GM23338 (cell line): Measurements from ENCODE around the gene GRAMD2B. TPM values are rescaled to one million over a fixed set of nuclear protein-coding genes. Genes with fewer than 3 reads are reported as not detected.

ENCODE experiments used
- ATAC-seq: fragments of 200-7000 bp; cut with Tn5 transposase; 3 replicates; pipeline ENCODE4 v1.9.1; 2020
- DNase-seq: peaks from one replicate; pipeline ENCODE4 v3.0.0-alpha.2; 2015; ENCODE audit warnings: low spot score
- H2AFZ ChIP-seq: fragments of 200-600 bp; sonication (generic); 2 replicates; pipeline ENCODE4 v1.8.0; 2016; ENCODE audit warnings: antibody characterized with exemption, mild to moderate bottlenecking, moderate library complexity
- H3F3A ChIP-seq: fragments of 200-600 bp; sonication (generic); replicated peaks from 2 replicates; pipeline ENCODE4 v1.8.0; 2017; ENCODE audit warnings: antibody characterized with exemption, mixed run types, low read depth
- H3K27ac ChIP-seq: fragments of 200-600 bp; sonication (generic); 2 replicates; pipeline ENCODE4 v1.6.1; 2016; ENCODE audit warnings: low read depth
- H3K27me3 ChIP-seq: fragments of 200-600 bp; sonication (generic); 2 replicates; pipeline ENCODE4 v1.8.0; 2016; ENCODE audit warnings: mild to moderate bottlenecking, mixed run types, moderate library complexity; ENCODE audit not compliant: insufficient read depth
- H3K36me3 ChIP-seq: fragments of 200-600 bp; sonication (generic); 2 replicates; pipeline ENCODE4 v1.8.0; 2016; ENCODE audit warnings: mild to moderate bottlenecking; ENCODE audit not compliant: insufficient read depth
- H3K4me1 ChIP-seq: fragments of 200-600 bp; sonication (generic); 2 replicates; pipeline ENCODE4 v1.8.0; 2016; ENCODE audit warnings: mild to moderate bottlenecking, moderate library complexity; ENCODE audit not compliant: insufficient read depth
- H3K4me2 ChIP-seq: fragments of 200-600 bp; sonication (generic); 2 replicates; pipeline ENCODE4 v1.7.1; 2017; ENCODE audit warnings: mixed run types
- H3K4me3 ChIP-seq: fragments of 200-600 bp; sonication (generic); 2 replicates; pipeline ENCODE4 v1.6.1; 2016; ENCODE audit warnings: mixed run types
- H3K79me2 ChIP-seq: fragments of 200-600 bp; sonication (generic); replicated peaks from 2 replicates; pipeline ENCODE4 v1.8.0; 2017; ENCODE audit warnings: mild to moderate bottlenecking; ENCODE audit not compliant: insufficient read depth
- H3K9me2 ChIP-seq: fragments of 200-600 bp; sonication (generic); 2 replicates; pipeline ENCODE4 v1.8.0; 2017; ENCODE audit not compliant: insufficient read depth
- H4K20me1 ChIP-seq: fragments of 200-600 bp; sonication (generic); replicated peaks from 2 replicates; pipeline ENCODE4 v1.8.0; 2017; ENCODE audit warnings: mild to moderate bottlenecking; ENCODE audit not compliant: insufficient read depth
- H3K27ac Mint-ChIP-seq: 2 replicates; pipeline ENCODE4 v1.8.0; 2020; ENCODE audit warnings: inconsistent platforms, mild to moderate bottlenecking, moderate library complexity, mixed read lengths
- H3K27me3 Mint-ChIP-seq: 3 replicates; pipeline ENCODE4 v1.8.0; 2022; ENCODE audit warnings: low read depth, mild to moderate bottlenecking, moderate library complexity, mixed read lengths, inconsistent platforms; ENCODE audit not compliant: insufficient read depth, poor library complexity
- H3K36me3 Mint-ChIP-seq: 3 replicates; pipeline ENCODE4 v1.8.0; 2021; ENCODE audit warnings: low read depth, mild to moderate bottlenecking, inconsistent platforms, moderate library complexity, mixed read lengths
- H3K4me1 Mint-ChIP-seq: 3 replicates; pipeline ENCODE4 v1.8.0; 2020; ENCODE audit warnings: mild to moderate bottlenecking, inconsistent platforms, mixed read lengths
- H3K4me3 Mint-ChIP-seq: 3 replicates; pipeline ENCODE4 v1.8.0; 2021; ENCODE audit warnings: moderate library complexity, mild to moderate bottlenecking, inconsistent platforms, mixed read lengths
- H3K9me3 Mint-ChIP-seq: 3 replicates; pipeline ENCODE4 v1.8.0; 2020; ENCODE audit warnings: moderate library complexity, mild to moderate bottlenecking, inconsistent platforms, mixed read lengths
- CREB1 ChIP-seq: fragments of 250-450 bp; sonication (Bioruptor Pico); IDR thresholded peaks from 2 replicates; pipeline ENCODE4 v1.5.0; 2020; ENCODE audit warnings: low read depth, mild to moderate bottlenecking, moderate library complexity
- CTCF ChIP-seq, 2 experiments: fragments of 200-600 bp in 1 of 2; sonication (generic) in 1 of 2; conservative IDR thresholded peaks; 2 replicates each; pipeline versions ENCODE4 v1.5.1 to v1.6.1; 2016 to 2017; ENCODE audit warnings: antibody characterized with exemption in 2 of 2, low read depth in 2 of 2, mild to moderate bottlenecking in 2 of 2, moderate library complexity in 1 of 2
- ETS1 ChIP-seq: IDR thresholded peaks from 2 replicates; pipeline ENCODE4 v1.6.1; 2016; ENCODE audit warnings: antibody characterized with exemption
- EZH2 ChIP-seq: fragments of 200-600 bp; sonication (generic); IDR thresholded peaks from one replicate; pipeline ENCODE4 v1.8.0; 2017; ENCODE audit warnings: antibody characterized with exemption, mild to moderate bottlenecking, low read depth; ENCODE audit not compliant: unreplicated experiment
- EZH2phosphoT487 ChIP-seq: fragments of 200-600 bp; sonication (generic); IDR thresholded peaks from one replicate; pipeline ENCODE4 v1.8.1; 2018; ENCODE audit warnings: antibody characterized with exemption; ENCODE audit not compliant: unreplicated experiment
- JUNB ChIP-seq: IDR thresholded peaks from one replicate; pipeline ENCODE4 v1.6.1; 2016; ENCODE audit warnings: antibody characterized with exemption; ENCODE audit not compliant: unreplicated experiment
- NANOG ChIP-seq: IDR thresholded peaks from 2 replicates; pipeline ENCODE4 v1.6.1; 2016; ENCODE audit warnings: antibody characterized with exemption, borderline replicate concordance
- POLR2AphosphoS5 ChIP-seq: IDR thresholded peaks from 2 replicates; pipeline ENCODE4 v1.6.1; 2016; ENCODE audit warnings: antibody characterized with exemption, low read depth
- REST ChIP-seq: IDR thresholded peaks from one replicate; pipeline ENCODE4 v1.6.1; 2018; ENCODE audit warnings: antibody characterized with exemption; ENCODE audit not compliant: unreplicated experiment
- STAT1 ChIP-seq: IDR thresholded peaks from one replicate; pipeline ENCODE4 v1.6.1; 2016; ENCODE audit warnings: antibody characterized with exemption; ENCODE audit not compliant: unreplicated experiment
- ZNF114 ChIP-seq: fragments of 250-450 bp; sonication (Bioruptor Pico); IDR thresholded peaks from 2 replicates; pipeline ENCODE4 v1.5.0; 2020; ENCODE audit warnings: mild to moderate bottlenecking, moderate library complexity
- ZNF331 ChIP-seq: fragments of 250-450 bp; sonication (Bioruptor Pico); IDR thresholded peaks from 2 replicates; pipeline ENCODE4 v1.5.0; 2020; ENCODE audit warnings: low read depth, mild to moderate bottlenecking, moderate library complexity
- ZNF462 ChIP-seq: fragments of 250-450 bp; sonication (Bioruptor Pico); IDR thresholded peaks from 2 replicates; pipeline ENCODE4 v1.5.0; 2020; ENCODE audit warnings: mild to moderate bottlenecking, moderate library complexity
- polyA plus RNA-seq: library from polyadenylated mRNA; unstranded; fragments of >200 nt; fragmentation: Nextera tagmentation; extraction: Ambion mirVana; gene quantifications from 2 replicates; pipeline ENCODE4 v1.2.1, GENCODE V29; 2016
- total RNA-seq: library from RNA; depleted of rRNA; stranded (reverse); fragments of >200 nt; shearing (Covaris generic); gene quantifications from 2 replicates; pipeline ENCODE4 v1.2.3, GENCODE V29; 2014

The GRAMD2B gene
- total and polyA plus RNA-seq, 2 experiments from 2014 or later = 9.7 to 16.9 TPM

GRCh38 chr5:126464959-126465358 lies 41.8 kb downstream of the GRAMD2B start:
- H3K27me3 ChIP-seq = no peaks in the 10 kb centered on the region; the same call in 1 of the 2 replicates
- H4K20me1 ChIP-seq = peaks cover 3% of the 10 kb centered on the region; the same call in 1 of the 2 replicates
- TF ChIP-seq CREB1 (CRISPR knock-in tag) (no peak), JUNB (no peak), ZNF114 (CRISPR knock-in tag) (no peak), ETS1 (no peak), ZNF331 (CRISPR knock-in tag) (no peak), NANOG (no peak), POLR2AphosphoS5 (no peak), CTCF (conservative IDR thresholded peaks at IDR 0.05; ENCODE audit: low read depth in 2 of 2) (no peak), EZH2phosphoT487 (no peak), REST (no peak), STAT1 (no peak), EZH2 (no peak), ZNF462 (CRISPR knock-in tag) (no peak)
- DNase-seq = no peak
- H3K36me3 ChIP-seq = no peaks in the 10 kb centered on the region; the same call in 1 of the 2 replicates
- Mint-ChIP-seq H3K27me3 (peaks cover 12% of the 10 kb centered on the region), H3K9me3 (no peaks in the 10 kb centered on the region; the same call in 2 of the 3 replicates), H3K36me3 (peaks cover 10% of the 10 kb centered on the region), H3K4me3 (no peak overlapping the region), H3K4me1 (peaks cover 10% of the 10 kb centered on the region), H3K27ac (no peak overlapping the region)
- H3K4me3 ChIP-seq = no peak overlapping the region
- no peak overlapping the region for H2AFZ ChIP-seq
- no peaks in the 10 kb centered on the region for H3K4me1 ChIP-seq
- H3K79me2 ChIP-seq = no peaks in the 10 kb centered on the region
- H3F3A ChIP-seq = no peaks in the 10 kb centered on the region
- H3K27ac ChIP-seq = no peak overlapping the region
- H3K9me2 ChIP-seq = no peaks in the 10 kb centered on the region
- peak; percentile 83 for ATAC-seq
- H3K4me2 ChIP-seq = no peak overlapping the region
